ENCODE results near the gene RILP. TPM values are rescaled to one million over a fixed set of nuclear protein-coding genes. Genes with fewer than 3 reads are reported as not detected.

Gene RILP
- total RNA-seq, 2 experiments from 2014 or later, result 2.6 to 3.9 TPM

DNA sequence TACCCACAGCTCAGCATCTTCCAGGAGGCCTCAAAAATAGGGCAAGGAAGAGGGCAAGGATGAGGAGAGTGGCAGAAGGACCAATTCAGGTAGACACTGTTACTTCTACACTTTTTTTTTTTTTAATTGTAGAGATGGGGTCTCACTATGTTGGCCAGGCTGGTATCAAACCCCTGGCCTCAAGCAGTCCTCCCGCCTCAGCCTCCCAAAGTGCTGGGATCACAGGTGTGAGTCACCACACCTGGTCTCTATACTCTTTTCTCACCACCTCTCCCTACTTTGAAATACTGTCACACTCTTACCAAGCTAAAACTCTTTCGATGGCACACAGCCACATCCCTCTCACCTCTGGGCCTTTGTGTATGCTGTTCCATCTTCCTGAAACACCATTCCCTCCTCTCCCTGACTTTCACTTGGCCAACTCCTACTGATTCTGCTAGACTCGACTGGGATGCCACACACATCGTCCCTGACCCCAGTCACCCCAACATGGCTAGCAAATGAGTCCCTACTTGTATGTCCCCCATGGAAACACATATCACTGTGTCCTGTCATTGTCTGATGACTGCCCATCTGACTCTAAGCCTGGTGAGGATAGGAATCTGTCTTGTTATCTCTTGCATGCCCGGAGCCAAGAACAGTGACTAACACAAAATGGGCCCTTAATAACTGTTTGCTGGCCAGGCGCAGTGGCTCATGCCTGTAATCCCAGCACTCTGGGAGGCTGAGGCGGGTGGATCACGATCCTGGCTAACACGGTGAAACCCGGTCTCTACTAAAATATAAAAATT is 13.8 kb downstream of the RILP start:
- peaks cover 8% of the 10 kb centered on the region for H3K27me3 Mint-ChIP-seq
- CTCF ChIA-PET, result interaction anchor here (0.6 to 1.2 kb wide), 5 partner anchors 9 to 21 kb away, joined by 3 to 4 read pairs (median 3); partner anchors contain the start of genes RILP and SCARF1

DNA sequence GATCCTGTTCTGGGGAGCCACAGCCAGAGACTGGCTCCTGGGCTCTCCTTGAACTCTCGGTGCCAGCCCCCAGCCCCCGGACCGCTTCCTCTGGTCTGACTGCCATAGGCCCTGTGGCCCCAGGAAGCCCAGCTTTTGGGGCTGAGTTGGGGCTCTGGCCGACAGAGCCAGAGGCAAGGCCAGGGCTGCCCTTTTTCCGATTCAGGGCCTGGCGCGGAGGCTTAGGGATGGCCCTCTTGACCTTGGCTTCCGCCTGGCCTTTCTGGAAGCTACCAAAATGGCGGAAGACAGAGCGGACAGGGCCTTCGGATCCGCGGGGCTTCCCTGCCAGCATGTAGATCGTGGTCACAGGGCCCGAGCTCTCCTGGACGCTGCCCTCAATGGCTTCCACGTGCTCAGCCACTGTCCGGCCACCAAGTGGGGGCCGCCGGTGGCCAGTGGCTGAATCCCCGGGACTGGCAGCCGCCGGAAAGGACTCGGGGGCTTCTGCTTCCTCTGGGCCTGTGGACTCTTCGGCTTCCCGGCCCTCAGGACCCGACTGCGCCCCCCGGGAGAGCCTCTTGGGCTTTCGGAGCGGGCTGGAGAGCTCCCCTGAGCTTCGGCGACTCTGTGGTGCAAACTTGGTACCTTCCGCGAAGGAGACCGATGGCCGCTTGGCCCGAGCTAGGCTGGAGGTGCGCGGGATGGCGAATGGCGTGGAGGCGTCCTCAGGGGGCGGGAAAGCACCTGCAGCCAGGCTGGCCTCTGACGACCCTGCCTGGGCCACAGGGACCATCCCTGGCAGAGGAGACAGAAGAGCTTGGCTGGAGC is 14.6 kb downstream of the RILP start:
- Mint-ChIP-seq H3K36me3 (ENCODE audit: low read depth) (no peaks in the 10 kb centered on the region), H3K4me3 (no peak overlapping the region), H3K27ac (no peak overlapping the region), H3K4me1 (peaks cover 4% of the 10 kb centered on the region), H3K27me3 (peaks cover 15% of the 10 kb centered on the region), H3K9me3 (no peaks in the 10 kb centered on the region)
- POLR2A ChIA-PET, result no interaction called here
- no peak for DNase-seq
- CTCF ChIA-PET, result interaction anchor here (0.6 to 1.2 kb wide), 4 partner anchors 9 to 20 kb away, joined by 3 to 4 read pairs (median 4); partner anchors contain the start of gene RILP

More for the DNA sequence above, 13.8 kb downstream of the RILP start:
- no peaks in the 10 kb centered on the region for H3K9me3 Mint-ChIP-seq
- POLR2A ChIA-PET, result no interaction called here
- no peaks in the 10 kb centered on the region for H3K4me1 Mint-ChIP-seq
- DNase-seq, result no peak
- H3K36me3 Mint-ChIP-seq (ENCODE audit: low read depth), result no peaks in the 10 kb centered on the region
- H3K27ac Mint-ChIP-seq, result no peak overlapping the region
- H3K4me3 Mint-ChIP-seq, result no peak overlapping the region

DNA sequence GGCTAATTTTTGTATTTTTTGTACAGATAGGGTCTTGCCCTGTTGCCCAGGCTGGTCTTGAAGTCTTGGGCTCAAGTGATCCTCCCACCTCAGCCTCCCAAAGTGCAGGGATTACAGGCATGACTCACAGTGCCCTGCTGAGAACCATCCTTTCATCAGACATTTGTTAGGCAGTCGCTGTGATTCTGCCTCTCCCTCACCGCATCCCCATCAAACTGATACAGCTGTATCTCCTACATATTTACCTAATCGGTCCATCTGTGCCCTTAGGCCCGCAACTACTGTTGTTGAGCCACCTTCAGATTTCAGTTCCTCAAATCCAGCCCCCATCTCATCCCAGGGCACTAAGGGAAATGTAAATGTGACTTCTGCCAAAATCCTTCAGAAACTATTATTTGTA is 19.0 kb downstream of the RILP start:
- Mint-ChIP-seq H3K4me3 (peak overlapping the region; percentile 81), H3K27ac (no peak overlapping the region), H3K36me3 (ENCODE audit: low read depth) (no peaks in the 10 kb centered on the region), H3K9me3 (no peaks in the 10 kb centered on the region), H3K4me1 (peaks cover 28% of the 10 kb centered on the region), H3K27me3 (peaks cover 39% of the 10 kb centered on the region)
- DNase-seq, result no peak
- ChIA-PET CTCF (interaction anchor here (0.6 to 2.4 kb wide), 15 partner anchors 9 to 280 kb away, joined by 3 to 22 read pairs (median 3); partner anchors contain the start of genes INPP5K and SCARF1), POLR2A (no interaction called here)

DNA sequence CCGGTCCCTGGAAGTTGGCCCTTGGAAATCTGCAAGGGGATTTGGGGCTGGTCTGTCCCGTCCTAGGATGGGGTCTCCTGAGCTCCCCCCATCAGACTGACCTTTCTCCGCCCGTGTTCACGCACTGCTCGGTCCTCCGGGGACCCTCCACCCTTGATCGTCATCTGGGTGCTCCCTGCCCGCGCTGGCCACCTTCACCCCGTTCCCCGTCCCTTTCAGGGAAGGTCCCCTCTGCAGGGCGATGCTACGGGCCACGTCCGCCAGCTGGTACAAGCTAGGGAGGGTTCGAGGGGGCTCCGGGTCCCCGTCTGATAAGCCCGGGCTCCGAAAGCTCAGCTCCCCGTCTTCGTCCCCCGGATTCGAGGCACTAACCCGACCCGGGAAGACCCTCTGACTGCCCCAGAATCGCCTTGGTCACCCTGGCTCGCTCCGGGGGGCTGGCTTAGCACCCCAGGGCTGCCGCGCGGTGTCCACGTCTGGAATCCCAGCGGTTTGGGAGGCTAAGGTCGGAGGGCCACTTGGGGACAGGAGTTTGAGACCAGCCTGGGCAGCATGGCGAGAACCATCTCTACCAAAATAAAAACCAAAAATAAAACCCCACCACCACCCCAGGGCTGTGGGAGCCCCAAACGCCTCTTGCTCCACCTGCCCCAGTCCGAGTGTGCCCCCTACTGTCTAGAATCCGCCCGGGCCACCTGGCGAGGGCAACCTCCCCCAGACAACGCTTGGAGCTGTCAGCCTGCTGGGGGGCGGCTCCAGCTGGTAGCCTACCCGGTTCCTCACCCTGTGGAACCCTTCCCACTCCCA is 20.0 kb downstream of the RILP start:
- no peaks in the 10 kb centered on the region for H3K9me3 Mint-ChIP-seq
- DNase-seq, result peak; percentile 78
- no peaks in the 10 kb centered on the region for H3K36me3 Mint-ChIP-seq (ENCODE audit: low read depth)
- ChIA-PET POLR2A (no interaction called here), CTCF (interaction anchor here (0.6 to 2.4 kb wide), 17 partner anchors 10 to 279 kb away, joined by 3 to 22 read pairs (median 3); partner anchors contain the start of genes INPP5K and SCARF1)
- peak overlapping the region; percentile 81 for H3K4me3 Mint-ChIP-seq
- H3K27ac Mint-ChIP-seq, result peak overlapping the region; percentile 54
- peaks cover 45% of the 10 kb centered on the region for H3K27me3 Mint-ChIP-seq
- H3K4me1 Mint-ChIP-seq, result peaks cover 28% of the 10 kb centered on the region

DNA sequence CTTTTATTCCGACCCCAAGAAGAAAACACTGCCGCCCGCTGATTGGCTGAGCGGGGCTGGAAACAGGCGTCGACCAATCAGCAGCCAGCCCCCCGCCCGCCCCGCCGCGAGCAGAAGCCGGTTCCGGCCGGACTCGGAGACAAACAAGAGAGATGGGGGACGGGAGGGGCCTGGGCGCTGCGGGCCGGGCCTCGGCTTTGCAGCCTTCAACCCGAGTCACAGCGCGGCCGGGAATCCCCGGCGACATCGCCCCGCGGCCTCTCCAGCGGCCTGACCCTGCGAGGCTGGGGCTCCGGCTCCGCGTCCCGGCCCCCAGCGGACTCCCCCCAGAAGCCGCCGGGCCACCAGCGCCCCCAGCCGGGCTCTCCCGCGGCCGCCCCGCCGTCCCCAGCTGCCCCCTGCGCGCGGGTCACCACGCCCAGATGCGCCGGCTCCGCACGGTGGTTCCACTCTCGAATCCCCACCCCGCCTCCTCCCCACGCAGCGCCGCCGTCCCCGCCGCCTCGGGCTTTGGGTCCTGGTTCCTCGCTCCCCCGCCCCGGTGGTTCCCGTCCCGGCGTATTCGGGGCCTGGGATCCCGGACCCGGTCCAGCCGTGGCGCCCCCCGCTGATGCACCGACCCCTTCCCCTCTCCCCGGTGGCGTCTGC is 20.7 kb downstream of the RILP start:
- Mint-ChIP-seq H3K4me3 (peak overlapping the region; percentile 88), H3K4me1 (peaks cover 28% of the 10 kb centered on the region), H3K27ac (peak overlapping the region; percentile 90), H3K9me3 (no peaks in the 10 kb centered on the region), H3K36me3 (ENCODE audit: low read depth) (no peaks in the 10 kb centered on the region), H3K27me3 (peaks cover 45% of the 10 kb centered on the region)
- POLR2A ChIA-PET, result no interaction called here
- DNase-seq, result peak; percentile 90
- CTCF ChIA-PET, result interaction anchor here (0.6 to 2.4 kb wide), 7 partner anchors 11 to 263 kb away, joined by 3 to 22 read pairs (median 5); partner anchors contain the start of gene RILP

DNA sequence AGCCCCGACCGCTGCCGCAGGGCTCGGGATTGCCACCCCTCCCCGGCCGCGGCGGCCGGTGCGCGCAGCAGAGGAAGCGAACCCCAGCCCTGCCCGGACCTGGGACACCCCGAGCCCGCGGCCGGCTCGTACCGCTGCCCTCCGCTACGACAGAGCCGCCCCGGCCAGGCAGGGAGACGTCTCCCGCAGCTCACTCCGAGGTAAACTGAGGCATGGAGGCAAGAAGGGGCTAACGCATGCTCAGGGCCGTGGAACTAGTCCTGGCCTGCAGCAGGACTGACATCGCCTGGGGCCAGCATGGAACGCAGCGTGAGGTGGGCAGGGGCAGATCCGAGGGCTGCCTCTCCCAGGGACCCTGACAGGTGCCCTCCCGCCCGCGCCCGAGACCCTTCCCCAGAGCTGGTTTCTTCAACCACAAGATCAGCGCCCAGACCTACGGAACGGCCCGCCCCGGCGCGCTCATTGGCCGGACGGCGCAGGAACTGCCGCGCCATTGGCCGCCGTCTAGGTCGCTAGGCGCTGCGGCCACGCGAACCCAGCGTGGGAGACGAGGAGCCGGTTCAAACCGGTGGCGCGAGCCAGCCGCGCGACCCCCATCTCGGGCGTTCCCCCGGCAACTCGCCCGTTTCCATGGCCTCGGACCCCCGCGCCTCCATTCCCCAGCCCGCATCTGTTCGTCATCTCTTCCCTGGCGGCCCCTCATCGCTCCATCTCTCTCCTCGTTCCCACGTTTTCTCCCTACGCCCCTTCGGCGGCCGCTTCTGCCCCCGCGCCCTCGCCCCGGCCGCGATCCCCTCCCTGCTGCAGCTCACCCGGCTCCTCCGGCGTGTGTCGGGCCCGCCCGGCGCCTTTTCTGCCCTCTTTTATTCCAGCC is 21.4 kb downstream of the RILP start, which contains the start of gene SLC43A2:
Gene SLC43A2 (minus strand): TSS at position 853 of the 874 bp plus-strand sequence. CDS start 960 bp downstream, outside the sequence.
- Mint-ChIP-seq H3K36me3 (ENCODE audit: low read depth) (no peaks in the 10 kb centered on the region), H3K4me3 (peak within 1 kb of the TSS; percentile 88), H3K4me1 (peaks cover 28% of the 10 kb centered on the region), H3K27me3 (peaks cover 45% of the 10 kb centered on the region), H3K9me3 (no peaks in the 10 kb centered on the region), H3K27ac (peak within 1 kb of the TSS; percentile 90)
- POLR2A ChIA-PET, result interaction anchor here (0.5 kb wide), 1 partner anchor 99 kb away, joined by 4 read pairs; no protein-coding TSS in a partner anchor
- peak; percentile 73 for DNase-seq
- CTCF ChIA-PET, result interaction anchor here (1.3 to 2.4 kb wide), 3 partner anchors 12 to 22 kb away, joined by 3 to 22 read pairs (median 3); partner anchors contain the start of gene RILP

DNA sequence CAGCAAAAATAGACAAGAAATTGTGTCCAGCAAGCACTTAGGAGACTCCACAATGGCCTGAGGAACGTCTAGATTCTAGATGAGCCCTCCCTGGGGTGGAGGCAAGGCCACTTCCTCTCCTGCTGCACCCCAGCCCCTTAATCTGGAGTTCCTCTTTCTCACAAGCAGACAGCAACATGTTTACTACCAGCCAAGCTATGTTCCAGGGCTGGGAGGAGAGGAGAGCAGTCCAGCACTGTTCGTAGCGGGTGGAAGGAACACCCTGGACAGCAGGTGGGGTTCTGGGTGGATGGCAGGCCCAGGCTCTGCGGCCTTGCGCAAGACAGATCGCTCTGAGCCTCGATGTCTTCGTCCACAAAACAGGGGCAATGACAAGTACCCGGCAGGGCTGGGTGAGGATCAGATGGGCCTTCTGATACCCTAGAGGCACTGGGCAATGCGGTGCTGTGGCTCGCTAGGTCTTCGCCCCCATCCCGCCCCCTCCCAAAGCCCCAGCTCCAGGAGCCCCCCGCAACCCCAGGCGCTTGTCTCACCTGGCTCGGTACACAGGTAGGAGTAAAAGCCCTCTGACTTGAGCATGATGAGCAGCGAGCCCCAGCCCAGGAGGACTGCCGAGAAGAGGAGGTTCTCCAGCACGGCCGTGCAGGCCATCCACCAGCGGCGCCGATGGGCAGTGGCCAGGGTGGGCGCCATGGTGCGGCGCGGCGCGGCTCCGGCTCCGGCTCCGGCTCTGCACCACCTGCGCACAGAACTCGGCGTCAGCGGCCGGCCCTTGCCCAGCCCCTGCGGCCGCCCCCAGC is 22.3 kb downstream of the RILP start:
- CTCF ChIA-PET, result interaction anchor here (0.9 to 1.3 kb wide), 2 partner anchors 20 to 23 kb away, joined by 3 read pairs; partner anchors contain the start of gene RILP
- no peak for DNase-seq
- H3K36me3 Mint-ChIP-seq (ENCODE audit: low read depth), result no peaks in the 10 kb centered on the region

DNA sequence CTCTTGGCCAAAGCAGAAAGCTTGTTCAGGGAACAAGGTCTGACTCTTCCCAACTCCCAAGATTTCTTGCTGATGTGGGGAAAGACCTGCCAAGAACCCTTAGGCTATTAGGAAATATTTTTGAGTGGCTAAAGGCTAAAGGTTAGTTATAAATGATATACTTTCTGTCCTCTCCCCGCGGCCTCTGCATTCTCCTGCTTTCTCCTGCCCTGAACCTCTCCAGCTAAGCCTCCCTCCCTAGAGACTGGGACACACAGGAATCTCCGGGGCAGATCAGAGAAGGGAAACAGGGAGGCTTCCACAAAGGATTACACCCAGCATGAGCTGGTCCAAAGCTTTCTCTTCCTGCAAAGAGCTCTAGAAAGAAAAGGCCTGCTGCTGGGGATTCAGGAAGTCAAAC is 23.3 kb downstream of the RILP start:
- H3K4me3 Mint-ChIP-seq, result no peak overlapping the region
- no peak overlapping the region for H3K27ac Mint-ChIP-seq
- ChIA-PET CTCF (interaction anchor here (0.9 to 1.2 kb wide), 2 partner anchors 19 to 37 kb away, joined by 3 to 4 read pairs; no protein-coding TSS in a partner anchor), POLR2A (no interaction called here)
- peaks cover 28% of the 10 kb centered on the region for H3K4me1 Mint-ChIP-seq
- no peaks in the 10 kb centered on the region for H3K36me3 Mint-ChIP-seq (ENCODE audit: low read depth)
- no peaks in the 10 kb centered on the region for H3K9me3 Mint-ChIP-seq
- H3K27me3 Mint-ChIP-seq, result peaks cover 41% of the 10 kb centered on the region
- DNase-seq, result no peak

More for the DNA sequence above, 22.3 kb downstream of the RILP start:
- POLR2A ChIA-PET, result interaction anchor here (0.5 kb wide), 1 partner anchor 100 kb away, joined by 4 read pairs; no protein-coding TSS in a partner anchor
- H3K9me3 Mint-ChIP-seq, result no peaks in the 10 kb centered on the region
- peak overlapping the region; percentile 47 for H3K4me3 Mint-ChIP-seq
- H3K4me1 Mint-ChIP-seq, result peaks cover 28% of the 10 kb centered on the region
- no peak overlapping the region for H3K27ac Mint-ChIP-seq
- peaks cover 45% of the 10 kb centered on the region for H3K27me3 Mint-ChIP-seq

DNA sequence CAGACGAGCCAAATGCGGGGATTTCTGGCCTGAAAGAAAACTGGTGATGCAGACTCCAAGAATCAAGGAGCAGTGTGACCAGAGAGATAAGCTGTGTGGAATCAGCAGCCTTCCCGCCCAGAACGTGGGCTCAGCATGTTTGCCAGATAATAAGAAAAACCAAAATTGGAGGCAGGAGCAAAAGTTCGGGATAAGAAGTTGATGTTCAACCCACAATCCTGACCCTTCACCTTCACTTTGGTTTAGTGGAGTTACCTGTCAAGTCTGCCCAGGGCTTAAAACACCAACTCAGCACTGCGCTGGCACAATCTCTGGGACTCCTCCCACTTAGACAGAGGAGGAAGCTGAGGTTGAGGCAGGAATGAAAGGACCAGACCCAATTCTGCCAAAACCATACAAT is 24.1 kb downstream of the RILP start:
- POLR2A ChIA-PET, result no interaction called here
- peaks cover 34% of the 10 kb centered on the region for H3K27me3 Mint-ChIP-seq
- peaks cover 27% of the 10 kb centered on the region for H3K4me1 Mint-ChIP-seq
- H3K4me3 Mint-ChIP-seq, result no peak overlapping the region
- no peaks in the 10 kb centered on the region for H3K9me3 Mint-ChIP-seq
- no peaks in the 10 kb centered on the region for H3K36me3 Mint-ChIP-seq (ENCODE audit: low read depth)
- no peak for DNase-seq
- CTCF ChIA-PET, result interaction anchor here (1.2 kb wide), 1 partner anchor 36 kb away, joined by 4 read pairs; no protein-coding TSS in a partner anchor
- no peak overlapping the region for H3K27ac Mint-ChIP-seq

DNA sequence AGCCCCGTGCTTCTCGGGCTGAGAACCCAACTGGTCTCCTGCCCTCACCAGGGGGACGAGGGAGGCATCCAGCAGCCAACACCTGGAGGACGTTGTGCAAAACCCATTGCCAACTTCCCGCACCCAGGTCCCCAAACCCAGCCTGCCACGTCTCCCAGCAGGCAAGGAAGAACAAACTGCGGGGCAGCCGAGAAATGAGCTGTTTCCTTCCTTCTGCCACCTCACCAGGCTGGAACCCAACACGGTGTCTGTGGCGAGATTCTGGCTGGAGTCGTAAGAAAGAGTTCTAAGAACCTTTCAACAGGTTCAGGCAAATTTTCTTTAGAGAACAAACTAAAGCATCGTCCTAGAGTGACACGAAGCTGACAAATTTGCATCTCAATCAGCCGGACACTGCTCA is 24.6 kb downstream of the RILP start:
- no peak for DNase-seq
- Mint-ChIP-seq H3K9me3 (no peaks in the 10 kb centered on the region), H3K4me3 (no peak overlapping the region), H3K36me3 (ENCODE audit: low read depth) (no peaks in the 10 kb centered on the region), H3K4me1 (peaks cover 25% of the 10 kb centered on the region), H3K27ac (no peak overlapping the region), H3K27me3 (peaks cover 30% of the 10 kb centered on the region)
- ChIA-PET POLR2A (no interaction called here), CTCF (interaction anchor here (0.5 to 1.2 kb wide), 4 partner anchors 24 to 710 kb away, joined by 3 to 4 read pairs (median 4); partner anchors contain the start of gene RILP)
